Stimulated activated CD8-positive, alpha-beta memory T cell treated with anti-CD3 and anti-CD28 coated beads, Interleukin-7, amount 100 ng/mL, for 24 hours (primary cell): Measurements from ENCODE around the gene CDK5RAP2.

ENCODE experiments used
- DNase-seq: peaks from one replicate; pipeline ENCODE4 v3.0.0-alpha.2; 2020; ENCODE audit warnings: low read depth

The CDK5RAP2 gene

GRCh38 chr9:120345379-120345778 is 234.6 kb downstream of the CDK5RAP2 start:
- no peak for DNase-seq

- no peak for DNase-seq
These were observed 235.7 kb downstream of the CDK5RAP2 start for GRCh38 chr9:120344230-120344629.

DNA sequence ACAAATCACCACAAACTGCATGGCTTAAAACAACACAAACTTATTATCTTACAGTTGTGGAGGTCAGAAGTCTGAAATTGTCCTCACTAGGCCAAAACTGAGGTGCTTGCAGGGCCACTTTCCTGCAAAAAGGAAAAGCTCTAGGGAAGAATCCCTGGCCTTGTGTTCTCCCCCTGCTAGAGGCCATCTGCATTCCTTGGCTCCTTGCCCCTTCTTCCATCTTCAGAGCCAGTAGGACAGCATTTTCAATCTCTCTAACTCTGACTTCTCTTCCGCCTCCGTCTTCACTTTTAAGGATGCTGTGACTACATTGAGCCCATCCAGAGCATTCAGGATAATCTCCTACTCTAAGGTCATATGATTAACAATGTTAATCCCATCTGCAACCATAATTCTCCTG is 236.6 kb downstream of the CDK5RAP2 start:
- DNase-seq, result no peak
